ENCODE results near the gene ZFHX3.
"Not testable (repeated sequence)": the region's sequence is repeated elsewhere in the genome, so short reads cannot be mapped to it uniquely, and the experiment has no call there.

Gene ZFHX3

GRCh38 chr16:73021866-73022495 is 25.9 kb downstream of the ZFHX3 start:
- DNase-seq (ENCODE audit: low read depth in 2 of 2), result no peak

GRCh38 chr16:73020409-73020884 is 27.5 kb downstream of the ZFHX3 start:
- DNase-seq (ENCODE audit: low read depth in 2 of 2), result no peak

GRCh38 chr16:73019457-73020362 is 28.2 kb downstream of the ZFHX3 start:
- no peak for DNase-seq (ENCODE audit: low read depth in 2 of 2)

- no peak for DNase-seq (ENCODE audit: low read depth in 2 of 2)
Measured at GRCh38 chr16:73018821-73019456, 29.0 kb downstream of the ZFHX3 start.

- no peak for DNase-seq (ENCODE audit: low read depth in 2 of 2)
Measured at GRCh38 chr16:73017321-73017720, 30.6 kb downstream of the ZFHX3 start.

GRCh38 chr16:73016488-73016830 is 31.5 kb downstream of the ZFHX3 start:
- no peak for DNase-seq (ENCODE audit: low read depth in 2 of 2)

GRCh38 chr16:73015612-73016487 is 32.1 kb downstream of the ZFHX3 start:
- no peak for DNase-seq (ENCODE audit: low read depth in 2 of 2)

- no peak for DNase-seq (ENCODE audit: low read depth in 2 of 2)
Measured at GRCh38 chr16:73014768-73015167, 33.2 kb downstream of the ZFHX3 start.

GRCh38 chr16:73013974-73014373 is 34.0 kb downstream of the ZFHX3 start:
- no peak for DNase-seq (ENCODE audit: low read depth in 2 of 2)

- no peak for DNase-seq (ENCODE audit: low read depth in 2 of 2)
Measured at GRCh38 chr16:73012341-73012740, 35.6 kb downstream of the ZFHX3 start.

GRCh38 chr16:73011926-73012325 is 36.0 kb downstream of the ZFHX3 start:
- DNase-seq (ENCODE audit: low read depth in 2 of 2), result no peak

GRCh38 chr16:73010150-73010676 is 37.7 kb downstream of the ZFHX3 start:
- DNase-seq (ENCODE audit: low read depth in 2 of 2), result no peak

GRCh38 chr16:73009710-73010109 is 38.2 kb downstream of the ZFHX3 start:
- not testable (repeated sequence) for DNase-seq (ENCODE audit: low read depth in 2 of 2)

GRCh38 chr16:73006026-73006425 is 41.9 kb downstream of the ZFHX3 start:
- DNase-seq (ENCODE audit: low read depth in 2 of 2), result no peak

- DNase-seq (ENCODE audit: low read depth in 2 of 2), result no peak
Measured at GRCh38 chr16:73002866-73003265, 45.1 kb downstream of the ZFHX3 start.

- no peak for DNase-seq (ENCODE audit: low read depth in 2 of 2)
Measured at GRCh38 chr16:73000907-73001521, 46.9 kb downstream of the ZFHX3 start.

GRCh38 chr16:73000020-73000906 is 47.7 kb downstream of the ZFHX3 start:
- no peak for DNase-seq (ENCODE audit: low read depth in 2 of 2)

- DNase-seq (ENCODE audit: low read depth in 2 of 2), result no peak
Measured at GRCh38 chr16:72999541-73000019, 48.3 kb downstream of the ZFHX3 start.

GRCh38 chr16:72997141-72997542 is 50.8 kb downstream of the ZFHX3 start:
- no peak for DNase-seq (ENCODE audit: low read depth in 2 of 2)

Data from stimulated activated CD4-positive, alpha-beta T cell treated with anti-CD3 and anti-CD28 coated beads, Interleukin-15, amount 100 ng/mL, for 48 hours (primary cell).